ENCODE results near the gene ANKS1B.
"Not testable (repeated sequence)": the region's sequence is repeated elsewhere in the genome, so short reads cannot be mapped to it uniquely, and the experiment has no call there.

ANKS1B gene

DNA sequence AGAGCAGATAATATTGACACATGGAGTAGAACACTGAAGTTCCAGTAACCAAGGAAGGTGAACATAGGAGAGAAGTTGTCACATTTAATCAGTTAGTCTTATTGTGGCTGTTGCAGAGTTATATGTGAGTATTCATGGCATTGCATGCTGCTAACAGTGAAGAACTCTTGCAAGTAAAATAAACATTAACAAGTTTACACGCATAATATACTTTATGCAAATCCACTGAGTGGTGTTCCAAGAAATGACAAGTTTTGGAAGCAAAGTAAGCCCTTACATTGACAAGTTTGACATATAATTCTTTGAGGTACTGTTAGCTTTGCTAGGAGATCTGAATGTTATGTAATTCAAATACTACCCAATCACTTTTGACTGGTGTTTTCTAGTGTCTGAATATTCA is 125.6 kb downstream of the ANKS1B start:
- Mint-ChIP-seq H3K36me3 (no peaks in the 10 kb centered on the region), H3K4me1 (ENCODE audit: low read depth) (no peaks in the 10 kb centered on the region), H3K4me3 (no peak overlapping the region), H3K27me3 (no peaks in the 10 kb centered on the region), H3K9me3 (ENCODE audit: low read depth) (no peaks in the 10 kb centered on the region), H3K27ac (no peak overlapping the region)

DNA sequence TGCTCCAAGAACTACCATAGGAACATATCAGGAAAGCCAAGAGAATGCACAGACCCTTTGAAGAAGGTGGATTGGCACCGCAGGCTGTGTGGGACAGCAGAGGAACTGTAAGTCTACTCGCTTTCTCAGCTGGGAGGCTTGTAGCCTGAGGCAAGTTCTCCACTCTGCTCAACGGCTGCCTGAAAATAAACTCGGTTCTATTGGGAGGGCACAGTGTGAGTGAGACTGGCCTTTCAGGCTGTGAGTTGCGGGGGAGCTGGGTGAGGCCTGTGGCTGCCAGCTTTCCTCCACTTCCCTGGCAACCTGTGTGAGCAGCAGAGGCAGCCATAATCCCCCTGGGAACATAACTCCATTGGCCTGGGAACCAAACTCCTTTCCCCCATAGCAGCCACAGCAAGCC is 132.1 kb downstream of the ANKS1B start:
- Mint-ChIP-seq H3K27me3 (no peaks in the 10 kb centered on the region), H3K4me3 (no peak overlapping the region), H3K36me3 (no peaks in the 10 kb centered on the region), H3K4me1 (ENCODE audit: low read depth) (no peaks in the 10 kb centered on the region), H3K27ac (no peak overlapping the region), H3K9me3 (ENCODE audit: low read depth) (no peaks in the 10 kb centered on the region)

DNA sequence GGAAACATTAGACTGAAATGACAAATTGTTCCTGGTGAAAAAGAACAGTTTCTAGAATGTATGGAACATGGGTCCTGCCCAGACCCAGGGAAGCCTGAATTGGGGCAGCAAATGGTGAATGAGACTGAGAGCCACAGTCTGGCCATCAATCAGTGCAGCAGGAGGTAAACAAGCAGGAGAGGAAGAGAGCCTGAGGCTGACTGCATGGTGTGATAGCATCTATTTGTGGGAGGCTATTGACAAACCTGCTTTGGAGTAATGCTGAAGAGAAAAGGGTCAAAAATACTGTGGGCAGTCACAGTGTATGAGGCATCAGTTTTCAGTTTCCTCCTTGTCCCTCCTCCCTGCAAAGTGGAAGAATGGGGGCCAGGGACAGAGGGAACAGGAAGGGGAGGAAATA is 136.8 kb downstream of the ANKS1B start:
- H3K4me1 Mint-ChIP-seq (ENCODE audit: low read depth): no peaks in the 10 kb centered on the region
- H3K36me3 Mint-ChIP-seq: no peaks in the 10 kb centered on the region
- H3K27me3 Mint-ChIP-seq: no peaks in the 10 kb centered on the region
- H3K27ac Mint-ChIP-seq: no peak overlapping the region
- H3K9me3 Mint-ChIP-seq (ENCODE audit: low read depth): no peaks in the 10 kb centered on the region
- no peak overlapping the region for H3K4me3 Mint-ChIP-seq

DNA sequence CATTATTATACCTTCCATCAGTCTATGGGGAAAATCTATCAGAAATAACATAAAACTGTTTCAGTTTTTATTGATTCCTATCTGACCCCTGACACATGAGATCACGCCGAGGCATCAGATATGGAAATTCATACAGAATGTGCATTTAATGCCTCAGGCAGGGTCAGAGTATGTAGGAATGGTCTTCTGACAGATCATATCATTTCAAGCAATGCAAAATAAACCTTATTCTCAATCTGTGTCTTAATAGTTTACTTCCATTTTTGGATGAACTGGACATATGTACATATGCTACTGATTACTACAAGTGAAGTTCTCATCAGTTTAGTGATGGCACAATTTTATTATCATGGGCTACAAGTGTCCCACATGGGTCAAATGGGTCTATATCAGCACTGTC is 150.0 kb downstream of the ANKS1B start:
- H3K27ac Mint-ChIP-seq: no peak overlapping the region
- H3K36me3 Mint-ChIP-seq: no peaks in the 10 kb centered on the region
- no peak overlapping the region for H3K4me3 Mint-ChIP-seq
- H3K9me3 Mint-ChIP-seq (ENCODE audit: low read depth): peaks cover 8% of the 10 kb centered on the region
- H3K4me1 Mint-ChIP-seq (ENCODE audit: low read depth): no peaks in the 10 kb centered on the region
- no peaks in the 10 kb centered on the region for H3K27me3 Mint-ChIP-seq

- Mint-ChIP-seq H3K4me3 (no peak overlapping the region), H3K9me3 (ENCODE audit: low read depth) (peaks cover 8% of the 10 kb centered on the region), H3K36me3 (no peaks in the 10 kb centered on the region), H3K27ac (no peak overlapping the region), H3K4me1 (ENCODE audit: low read depth) (no peaks in the 10 kb centered on the region), H3K27me3 (no peaks in the 10 kb centered on the region)
Measured at GRCh38 chr12:99833397-99833796, 151.3 kb downstream of the ANKS1B start.

- H3K4me1 Mint-ChIP-seq (ENCODE audit: low read depth): no peaks in the 10 kb centered on the region
Measured at GRCh38 chr12:99824900-99825542, 159.7 kb downstream of the ANKS1B start.

DNA sequence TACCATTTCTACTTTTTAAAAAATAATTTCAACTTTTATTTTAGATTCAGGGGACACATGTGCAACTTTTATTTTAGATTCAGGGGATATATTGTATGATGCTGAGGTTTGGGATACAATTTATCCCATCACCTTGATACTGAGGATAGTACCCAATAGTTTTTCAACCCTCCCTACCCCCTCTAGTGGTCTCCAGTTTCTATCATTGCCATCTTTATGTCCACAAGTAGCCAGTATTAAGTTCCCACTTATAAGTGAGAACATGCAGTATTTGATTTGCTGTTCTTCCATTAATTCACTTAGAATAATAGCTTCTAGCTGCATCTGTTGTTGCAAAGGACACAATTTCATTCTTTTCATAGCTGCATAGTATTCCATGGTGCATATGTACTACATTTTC is 162.5 kb downstream of the ANKS1B start:
- H3K9me3 Mint-ChIP-seq (ENCODE audit: low read depth): no peaks in the 10 kb centered on the region

More at GRCh38 chr12:99824900-99825542, 159.7 kb downstream of the ANKS1B start:
- no peak overlapping the region for H3K27ac Mint-ChIP-seq
- no peaks in the 10 kb centered on the region for H3K27me3 Mint-ChIP-seq
- no peaks in the 10 kb centered on the region for H3K9me3 Mint-ChIP-seq (ENCODE audit: low read depth)
- no peak overlapping the region for H3K4me3 Mint-ChIP-seq
- no peaks in the 10 kb centered on the region for H3K36me3 Mint-ChIP-seq

DNA sequence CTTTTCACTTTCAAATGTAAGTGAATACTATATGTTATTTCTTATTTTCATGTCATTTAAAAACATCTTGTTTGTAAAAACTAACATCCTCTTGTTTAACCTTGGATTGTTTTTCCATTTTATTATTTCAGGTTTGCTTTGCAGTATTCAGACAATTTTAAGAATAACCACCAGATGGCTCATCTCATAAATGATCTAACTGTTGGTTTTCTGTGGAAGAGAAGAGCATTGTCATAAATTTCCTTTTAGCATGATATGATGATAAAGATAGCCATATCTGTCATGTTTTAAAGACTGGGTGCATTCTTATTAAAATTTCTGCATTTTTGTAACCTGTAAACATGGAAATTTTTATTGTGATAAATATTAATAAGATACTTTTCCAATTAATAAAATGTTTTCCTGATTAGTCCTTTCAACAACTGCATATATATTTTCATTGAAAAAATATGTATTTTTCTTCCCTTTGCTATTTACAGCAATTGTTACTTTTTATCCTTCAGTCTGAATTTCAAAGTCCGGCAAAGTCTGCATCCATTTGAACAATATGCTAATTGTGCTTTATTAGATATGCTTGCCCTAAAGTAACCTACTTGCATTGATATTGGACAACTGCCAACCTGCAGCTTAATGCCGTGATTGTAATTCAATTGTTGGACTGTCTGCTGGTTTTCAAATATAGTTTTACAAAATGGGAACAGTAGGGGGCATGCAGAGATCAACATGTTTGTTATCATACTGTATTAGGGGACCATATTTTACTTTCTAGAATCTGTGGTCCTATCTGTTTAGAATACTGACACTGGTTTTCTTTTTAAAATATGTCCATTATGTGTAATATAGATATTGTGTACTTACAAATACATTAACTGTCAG is 173.8 kb downstream of the ANKS1B start:
- no peak overlapping the region for H3K27ac Mint-ChIP-seq
- no peak overlapping the region for H3K4me3 Mint-ChIP-seq
- H3K9me3 Mint-ChIP-seq (ENCODE audit: low read depth): no peaks in the 10 kb centered on the region
- H3K27me3 Mint-ChIP-seq: no peaks in the 10 kb centered on the region
- no peaks in the 10 kb centered on the region for H3K36me3 Mint-ChIP-seq
- H3K4me1 Mint-ChIP-seq (ENCODE audit: low read depth): no peaks in the 10 kb centered on the region

More for the DNA sequence above, 162.5 kb downstream of the ANKS1B start:
- no peaks in the 10 kb centered on the region for H3K36me3 Mint-ChIP-seq
- H3K27me3 Mint-ChIP-seq: no peaks in the 10 kb centered on the region
- no peak overlapping the region for H3K27ac Mint-ChIP-seq
- H3K4me1 Mint-ChIP-seq (ENCODE audit: low read depth): no peaks in the 10 kb centered on the region
- H3K4me3 Mint-ChIP-seq: no peak overlapping the region

GRCh38 chr12:99809909-99810308 is 174.8 kb downstream of the ANKS1B start:
- no peak overlapping the region for H3K27ac Mint-ChIP-seq
- H3K4me3 Mint-ChIP-seq: no peak overlapping the region
- no peaks in the 10 kb centered on the region for H3K36me3 Mint-ChIP-seq
- H3K9me3 Mint-ChIP-seq (ENCODE audit: low read depth): peaks cover 1% of the 10 kb centered on the region
- no peaks in the 10 kb centered on the region for H3K27me3 Mint-ChIP-seq
- no peaks in the 10 kb centered on the region for H3K4me1 Mint-ChIP-seq (ENCODE audit: low read depth)

GRCh38 chr12:99806304-99806703 is 178.4 kb downstream of the ANKS1B start:
- no peaks in the 10 kb centered on the region for H3K27me3 Mint-ChIP-seq
- no peaks in the 10 kb centered on the region for H3K4me1 Mint-ChIP-seq (ENCODE audit: low read depth)
- H3K4me3 Mint-ChIP-seq: no peak overlapping the region

DNA sequence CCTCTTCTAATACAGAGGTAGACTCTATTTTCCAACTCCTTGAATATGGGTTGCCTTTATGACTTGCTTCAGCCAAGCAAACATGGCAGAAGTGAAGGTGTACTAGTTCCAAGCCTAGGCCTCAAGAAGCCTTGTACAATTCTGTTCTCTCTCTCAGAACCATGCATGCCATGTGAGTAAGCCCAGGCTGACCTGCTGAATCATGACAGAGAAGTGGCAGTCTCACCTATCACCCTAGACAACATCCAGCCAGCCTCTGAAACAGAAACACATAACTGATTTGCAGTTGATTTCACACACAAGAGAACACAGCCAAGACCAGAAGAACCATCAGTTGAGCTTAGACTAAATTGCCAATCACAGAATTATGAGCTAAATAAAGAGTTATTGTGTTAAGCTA is 180.0 kb downstream of the ANKS1B start:
- no peak overlapping the region for H3K4me3 Mint-ChIP-seq
- H3K27ac Mint-ChIP-seq: no peak overlapping the region
- peaks cover 3% of the 10 kb centered on the region for H3K9me3 Mint-ChIP-seq (ENCODE audit: low read depth)
- no peaks in the 10 kb centered on the region for H3K36me3 Mint-ChIP-seq
- H3K4me1 Mint-ChIP-seq (ENCODE audit: low read depth): no peaks in the 10 kb centered on the region
- H3K27me3 Mint-ChIP-seq: no peaks in the 10 kb centered on the region

More at GRCh38 chr12:99806304-99806703, 178.4 kb downstream of the ANKS1B start:
- no peaks in the 10 kb centered on the region for H3K36me3 Mint-ChIP-seq
- H3K27ac Mint-ChIP-seq: no peak overlapping the region
- peaks cover 3% of the 10 kb centered on the region for H3K9me3 Mint-ChIP-seq (ENCODE audit: low read depth)

DNA sequence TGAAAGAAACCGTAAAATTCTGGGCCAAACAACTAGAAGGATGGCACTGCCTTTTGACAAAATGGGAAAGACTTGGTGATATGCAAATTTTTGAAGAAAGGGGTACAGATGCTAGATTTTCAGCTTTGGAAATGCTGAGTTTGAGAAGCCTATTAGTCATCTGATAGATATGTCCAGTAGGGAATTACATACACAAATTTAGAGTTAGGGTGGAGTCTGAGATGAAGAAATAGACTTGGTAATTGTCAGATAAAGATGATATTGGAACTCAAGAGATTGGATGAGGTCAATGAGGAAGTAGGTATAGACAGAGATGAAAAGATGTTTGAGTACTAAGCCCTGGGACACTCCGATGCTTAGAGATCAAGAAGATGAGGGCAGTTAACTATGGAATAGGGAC is 184.1 kb downstream of the ANKS1B start:
- H3K9me3 Mint-ChIP-seq (ENCODE audit: low read depth): peaks cover 11% of the 10 kb centered on the region
- H3K36me3 Mint-ChIP-seq: no peaks in the 10 kb centered on the region
- H3K4me1 Mint-ChIP-seq (ENCODE audit: low read depth): no peaks in the 10 kb centered on the region
- H3K4me3 Mint-ChIP-seq: no peak overlapping the region
- no peaks in the 10 kb centered on the region for H3K27me3 Mint-ChIP-seq
- H3K27ac Mint-ChIP-seq: no peak overlapping the region

DNA sequence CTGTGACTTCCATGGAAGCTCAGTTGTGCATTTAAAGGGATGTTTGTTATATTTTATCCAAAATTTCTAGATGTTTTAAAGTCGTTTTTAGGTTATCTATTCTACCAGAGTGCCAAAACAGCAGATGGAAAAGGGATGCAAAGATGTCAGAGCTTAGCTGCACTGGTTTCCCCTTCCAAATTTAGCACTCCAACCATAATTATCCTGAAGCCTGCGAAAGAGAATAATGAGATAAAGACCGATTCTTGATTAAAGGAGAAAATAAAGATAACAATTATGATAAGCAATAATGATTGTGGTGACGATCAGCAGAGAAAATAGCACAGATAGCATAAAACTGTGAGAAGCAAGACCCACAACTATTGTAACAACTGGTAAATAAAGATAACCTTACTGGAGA is 186.8 kb downstream of the ANKS1B start:
- not testable (repeated sequence) for H3K36me3 Mint-ChIP-seq; H3K4me1 Mint-ChIP-seq (ENCODE audit: low read depth); H3K27me3 Mint-ChIP-seq; H3K9me3 Mint-ChIP-seq (ENCODE audit: low read depth); H3K27ac Mint-ChIP-seq; H3K4me3 Mint-ChIP-seq

- Mint-ChIP-seq H3K27ac (no peak overlapping the region), H3K4me1 (ENCODE audit: low read depth) (no peaks in the 10 kb centered on the region), H3K4me3 (no peak overlapping the region), H3K27me3 (no peaks in the 10 kb centered on the region), H3K9me3 (ENCODE audit: low read depth) (peaks cover 4% of the 10 kb centered on the region), H3K36me3 (no peaks in the 10 kb centered on the region)
Measured at GRCh38 chr12:99783421-99783820, 201.3 kb downstream of the ANKS1B start.

- Mint-ChIP-seq H3K27ac (no peak overlapping the region), H3K4me3 (no peak overlapping the region), H3K9me3 (ENCODE audit: low read depth) (no peaks in the 10 kb centered on the region), H3K4me1 (ENCODE audit: low read depth) (no peaks in the 10 kb centered on the region), H3K36me3 (no peaks in the 10 kb centered on the region), H3K27me3 (no peaks in the 10 kb centered on the region)
Measured at GRCh38 chr12:99772274-99772673, 212.5 kb downstream of the ANKS1B start.

All from activated naive CD8-positive, alpha-beta T cell (primary cell).